ENCODE data around the gene NPDC1. TPM values are rescaled to one million over a fixed set of nuclear protein-coding genes. Genes with fewer than 3 reads are reported as not detected.

Gene NPDC1
- total RNA-seq, 1 donor from 2014 or later = 62.0 TPM

DNA sequence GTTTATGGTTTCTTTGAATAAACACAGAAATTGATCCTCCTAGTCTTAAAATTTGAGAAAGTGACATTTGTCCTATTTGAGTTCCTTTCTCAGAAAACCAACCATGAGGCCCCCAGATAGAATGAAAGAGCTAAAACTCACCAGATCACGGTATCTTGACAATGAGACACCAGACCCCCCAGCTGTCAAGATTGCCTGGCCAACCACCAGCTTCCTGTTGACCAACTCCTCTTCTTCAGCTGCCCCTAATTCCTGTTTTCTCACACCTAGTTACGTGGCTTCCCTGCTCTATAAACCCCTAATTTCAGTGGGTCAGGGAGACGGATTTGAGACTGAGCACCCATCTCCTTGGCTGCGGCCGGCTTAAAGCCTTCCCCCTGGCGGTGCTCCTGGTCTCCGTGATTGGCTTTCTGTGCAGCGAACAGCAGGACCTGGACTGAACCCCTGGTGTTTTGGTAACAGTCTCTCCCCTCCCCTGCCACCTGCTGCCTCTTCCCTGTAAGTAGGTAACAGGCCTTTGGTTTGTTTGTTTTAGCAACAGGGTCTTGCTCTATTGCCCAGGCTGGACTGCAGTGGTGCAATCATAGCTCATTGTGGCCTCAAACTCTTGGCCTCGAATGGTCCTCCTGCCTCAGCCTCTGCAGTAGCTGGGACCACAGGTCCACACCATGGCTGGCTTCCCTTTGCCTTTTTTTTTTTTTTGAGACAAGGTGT is 12.7 kb upstream of the NPDC1 start:
- Mint-ChIP-seq H3K27me3 (peaks cover 33% of the 10 kb centered on the region), H3K4me3 (ENCODE audit: low read depth) (no peak overlapping the region), H3K36me3 (ENCODE audit: insufficient read depth) (no peaks in the 10 kb centered on the region), H3K4me1 (ENCODE audit: low read depth) (peaks cover 2% of the 10 kb centered on the region), H3K9me3 (ENCODE audit: low read depth) (no peaks in the 10 kb centered on the region), H3K27ac (no peak overlapping the region)
- no peak for DNase-seq (ENCODE audit: low spot score, unreplicated experiment)
- TF ChIP-seq, protein P1, sequence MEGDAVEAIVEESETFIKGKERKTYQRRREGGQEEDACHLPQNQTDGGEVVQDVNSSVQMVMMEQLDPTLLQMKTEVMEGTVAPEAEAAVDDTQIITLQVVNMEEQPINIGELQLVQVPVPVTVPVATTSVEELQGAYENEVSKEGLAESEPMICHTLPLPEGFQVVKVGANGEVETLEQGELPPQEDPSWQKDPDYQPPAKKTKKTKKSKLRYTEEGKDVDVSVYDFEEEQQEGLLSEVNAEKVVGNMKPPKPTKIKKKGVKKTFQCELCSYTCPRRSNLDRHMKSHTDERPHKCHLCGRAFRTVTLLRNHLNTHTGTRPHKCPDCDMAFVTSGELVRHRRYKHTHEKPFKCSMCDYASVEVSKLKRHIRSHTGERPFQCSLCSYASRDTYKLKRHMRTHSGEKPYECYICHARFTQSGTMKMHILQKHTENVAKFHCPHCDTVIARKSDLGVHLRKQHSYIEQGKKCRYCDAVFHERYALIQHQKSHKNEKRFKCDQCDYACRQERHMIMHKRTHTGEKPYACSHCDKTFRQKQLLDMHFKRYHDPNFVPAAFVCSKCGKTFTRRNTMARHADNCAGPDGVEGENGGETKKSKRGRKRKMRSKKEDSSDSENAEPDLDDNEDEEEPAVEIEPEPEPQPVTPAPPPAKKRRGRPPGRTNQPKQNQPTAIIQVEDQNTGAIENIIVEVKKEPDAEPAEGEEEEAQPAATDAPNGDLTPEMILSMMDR (IDR thresholded peaks at IDR 0.05; ENCODE audit: unreplicated experiment) = no peak

DNA sequence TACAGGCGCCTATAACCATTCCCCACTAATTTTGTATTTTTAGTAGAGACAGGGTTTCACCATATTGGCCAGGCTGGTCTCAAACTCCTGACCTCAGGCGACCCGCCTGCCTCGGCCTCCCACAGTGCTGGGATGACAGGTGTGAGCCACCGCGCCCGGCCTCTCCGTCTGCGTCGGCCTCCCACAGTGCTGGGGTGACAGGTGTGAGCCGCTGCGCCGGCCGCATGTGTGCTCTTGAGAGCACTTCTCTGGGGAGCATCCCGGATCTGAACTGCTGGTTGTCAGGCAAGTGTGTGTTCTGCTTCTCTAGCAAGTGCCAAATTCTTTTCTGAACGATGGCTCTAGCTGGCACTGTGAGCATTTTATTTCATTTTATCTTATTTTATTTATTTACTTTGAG is 11.6 kb upstream of the NPDC1 start:
- Mint-ChIP-seq H3K4me1 (ENCODE audit: low read depth) (peaks cover 2% of the 10 kb centered on the region), H3K27me3 (peaks cover 38% of the 10 kb centered on the region), H3K27ac (no peak overlapping the region), H3K9me3 (ENCODE audit: low read depth) (no peaks in the 10 kb centered on the region), H3K36me3 (ENCODE audit: insufficient read depth) (no peaks in the 10 kb centered on the region), H3K4me3 (ENCODE audit: low read depth) (no peak overlapping the region)
- TF ChIP-seq, protein P1 (IDR thresholded peaks at IDR 0.05; ENCODE audit: unreplicated experiment) = no peak
- DNase-seq (ENCODE audit: low spot score, unreplicated experiment) = no peak

DNA sequence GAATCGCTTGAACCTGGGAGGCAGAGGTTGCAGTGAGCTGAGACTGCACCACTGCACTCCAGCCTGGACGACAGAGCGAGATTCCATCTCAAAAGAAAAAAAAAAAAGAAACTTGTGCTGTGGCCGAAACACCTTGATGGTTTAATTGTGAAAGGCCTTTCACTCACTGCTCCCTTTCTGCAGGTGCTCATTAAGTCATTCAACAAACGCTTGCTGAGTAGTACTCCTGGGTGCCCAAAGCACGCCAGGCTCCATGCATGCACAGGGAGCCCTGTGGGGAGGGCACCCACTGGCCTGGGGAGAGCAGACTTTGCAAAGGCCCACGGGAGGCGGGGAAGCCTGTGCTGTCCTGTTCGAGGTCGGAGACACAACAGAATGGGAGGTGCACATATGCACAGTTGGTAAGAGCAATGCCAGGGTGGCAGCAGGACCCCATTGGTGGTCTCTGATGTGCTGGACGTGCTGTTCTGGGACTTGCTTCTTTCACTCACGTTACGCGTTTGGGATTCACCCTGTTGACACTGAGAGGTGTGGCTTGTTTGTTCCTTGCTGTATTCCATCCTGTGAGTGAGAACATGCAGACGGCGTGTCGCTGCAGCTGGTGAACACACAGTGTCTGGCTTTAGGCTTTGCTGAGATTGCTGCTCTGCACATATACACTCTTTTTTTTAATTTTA is 10.9 kb upstream of the NPDC1 start:
- Mint-ChIP-seq H3K4me3 (ENCODE audit: low read depth) (no peak overlapping the region), H3K36me3 (ENCODE audit: insufficient read depth) (no peaks in the 10 kb centered on the region), H3K27me3 (peaks cover 41% of the 10 kb centered on the region), H3K9me3 (ENCODE audit: low read depth) (no peaks in the 10 kb centered on the region), H3K4me1 (ENCODE audit: low read depth) (peaks cover 2% of the 10 kb centered on the region), H3K27ac (no peak overlapping the region)
- TF ChIP-seq, protein P1 (IDR thresholded peaks at IDR 0.05; ENCODE audit: unreplicated experiment) = no peak
- DNase-seq (ENCODE audit: low spot score, unreplicated experiment) = no peak

DNA sequence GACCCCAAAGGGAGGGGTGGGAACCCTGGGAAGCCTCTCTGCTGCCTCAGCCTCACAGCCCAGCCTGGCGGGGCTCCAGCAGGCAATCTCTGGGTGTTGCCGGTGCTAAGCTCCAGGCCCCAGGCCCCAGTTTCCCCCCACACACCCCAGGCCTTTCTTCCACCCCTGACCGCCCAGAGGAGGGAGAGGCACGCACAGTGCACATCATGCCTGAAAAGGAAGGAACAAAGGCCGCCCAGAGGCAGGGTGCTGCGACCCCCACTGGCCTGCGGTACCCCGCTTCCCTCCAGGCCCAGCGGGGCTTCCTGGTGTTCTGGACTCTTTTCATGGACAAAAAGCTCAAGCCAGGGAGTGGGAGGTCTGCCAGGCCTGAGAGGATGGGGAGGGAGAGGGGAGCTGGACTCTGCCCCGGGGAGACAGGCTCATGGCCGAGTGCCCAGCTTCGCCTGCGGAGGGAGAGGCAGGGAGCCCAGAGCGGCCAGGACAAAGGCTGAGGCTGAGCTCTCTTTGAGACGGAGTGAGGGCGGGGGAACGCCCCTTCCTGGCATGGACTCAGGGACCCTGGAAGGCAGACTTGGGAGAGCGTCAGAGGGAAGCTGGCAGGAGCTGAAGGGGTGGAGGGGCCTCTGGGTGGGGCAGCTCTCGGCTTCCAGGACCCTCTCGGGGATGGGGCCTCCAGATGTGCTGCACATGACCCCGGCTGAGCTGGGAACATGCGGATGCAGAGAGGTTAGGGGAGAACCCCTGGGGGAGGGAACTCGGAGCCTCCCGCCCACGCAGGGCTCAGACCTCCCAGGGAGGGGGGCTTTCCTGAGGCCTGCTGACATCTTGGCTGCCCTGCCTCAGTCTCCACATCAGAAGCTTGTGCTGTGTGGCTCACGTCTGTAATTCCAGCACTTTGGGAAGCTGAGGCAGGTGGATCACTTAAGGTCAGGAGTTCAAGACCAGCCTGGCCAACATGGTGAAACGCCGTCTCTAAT is 9.7 kb upstream of the NPDC1 start:
- Mint-ChIP-seq H3K9me3 (ENCODE audit: low read depth) (no peaks in the 10 kb centered on the region), H3K27ac (no peak overlapping the region), H3K36me3 (ENCODE audit: insufficient read depth) (no peaks in the 10 kb centered on the region), H3K4me1 (ENCODE audit: low read depth) (peaks cover 2% of the 10 kb centered on the region), H3K27me3 (peaks cover 41% of the 10 kb centered on the region), H3K4me3 (ENCODE audit: low read depth) (no peak overlapping the region)
- TF ChIP-seq, protein P1 (IDR thresholded peaks at IDR 0.05; ENCODE audit: unreplicated experiment) = no peak
- no peak for DNase-seq (ENCODE audit: low spot score, unreplicated experiment)

DNA sequence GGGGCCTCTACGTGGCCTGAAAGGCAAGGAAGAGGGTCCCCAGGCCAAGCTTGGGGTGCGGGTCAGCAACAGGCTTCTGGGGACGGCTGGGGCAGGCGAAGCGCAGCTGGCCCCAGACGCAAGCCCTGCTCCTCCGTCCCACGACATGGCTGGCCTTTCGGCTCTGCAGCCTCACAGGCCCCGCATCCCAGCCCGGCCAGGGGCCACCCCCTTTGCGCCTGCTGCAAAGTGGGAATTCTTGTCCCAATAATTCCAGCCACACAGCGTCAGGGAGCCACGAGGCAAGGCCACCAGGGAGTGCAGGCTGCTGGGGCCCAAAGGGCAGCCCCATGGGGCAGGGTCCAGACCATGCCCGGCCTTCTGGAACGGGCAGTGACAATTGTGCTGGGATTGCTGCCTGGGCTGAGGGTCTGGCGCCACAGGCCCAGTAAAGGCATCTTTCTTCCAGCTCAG is 9.0 kb upstream of the NPDC1 start:
- Mint-ChIP-seq H3K27ac (no peak overlapping the region), H3K9me3 (ENCODE audit: low read depth) (no peaks in the 10 kb centered on the region), H3K27me3 (peaks cover 45% of the 10 kb centered on the region), H3K4me1 (ENCODE audit: low read depth) (peaks cover 2% of the 10 kb centered on the region), H3K4me3 (ENCODE audit: low read depth) (no peak overlapping the region), H3K36me3 (ENCODE audit: insufficient read depth) (no peaks in the 10 kb centered on the region)
- DNase-seq (ENCODE audit: low spot score, unreplicated experiment) = no peak
- TF ChIP-seq, protein P1 (IDR thresholded peaks at IDR 0.05; ENCODE audit: unreplicated experiment) = no peak
